T47D (cell line): ENCODE results near the gene CSTA.
"Not testable (repeated sequence)": the region's sequence is repeated elsewhere in the genome, so short reads cannot be mapped to it uniquely, and the experiment has no call there.

ENCODE experiments used
- DNase-seq, 2 experiments: peaks; one replicate each; pipeline versions ENCODE4 v3.0.0 to v3.0.0-alpha.2; 2011 to 2012; ENCODE audit warnings: low read depth in 1 of 2, low spot score in 1 of 2
- JUND ChIP-seq: IDR thresholded peaks from 2 replicates; pipeline ENCODE4 v1.6.1; 2012; ENCODE audit warnings: low read depth
- in situ Hi-C: cut with HindIII; loops from 2 replicates; pipeline ENCODE4 v1.10.0; 2016; ENCODE audit warnings: low sequenced_read_pairs, low pct_unique_long_range_greater_than_20kb

CSTA gene

GRCh38 chr3:122365073-122365472, 40.0 kb downstream of the CSTA start:
- in situ Hi-C loops, result no loop called here

DNA sequence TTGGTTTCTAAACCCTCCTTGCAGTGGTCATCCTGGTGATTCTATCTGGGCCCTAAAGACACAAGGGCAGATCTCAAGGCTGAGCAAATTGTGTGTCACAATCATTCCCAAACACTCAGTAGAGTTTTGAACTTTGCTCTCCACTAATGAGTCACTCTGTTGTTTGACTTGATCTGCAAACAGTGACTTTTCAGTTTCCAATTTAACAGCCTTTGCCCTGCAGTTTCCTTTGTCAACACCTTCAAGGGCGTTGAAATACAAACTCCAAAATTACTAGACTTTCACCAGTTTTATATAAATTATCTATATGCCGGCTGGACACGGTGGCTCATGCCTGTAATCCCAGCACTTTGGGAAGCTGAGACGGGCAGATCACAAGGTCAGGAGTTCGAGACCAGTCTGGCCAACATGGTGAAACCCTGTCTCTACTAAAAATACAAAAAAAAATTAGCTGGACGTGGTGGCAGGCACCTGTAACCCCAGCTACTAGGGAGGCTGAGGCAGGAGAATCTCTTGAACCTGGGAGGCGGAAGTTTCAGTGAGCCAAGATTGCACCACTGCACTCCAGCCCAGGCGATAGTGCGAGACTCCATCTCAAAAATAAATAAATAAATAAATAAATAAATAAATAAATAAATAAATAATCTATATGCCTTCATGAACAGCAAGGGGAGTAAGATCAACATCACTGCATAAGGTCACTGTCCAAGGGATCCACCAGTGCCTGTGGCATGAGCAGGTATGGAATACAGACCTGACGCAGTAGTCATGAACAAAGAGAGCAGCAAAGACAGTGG, 40.7 kb downstream of the CSTA start:
- peak in 1 of 2 experiments; percentile 7 for DNase-seq
- in situ Hi-C loops, result not testable (repeated sequence)

More at GRCh38 chr3:122365073-122365472, 40.0 kb downstream of the CSTA start:
- TF ChIP-seq JUND, result no peak
- no peak for DNase-seq

DNA sequence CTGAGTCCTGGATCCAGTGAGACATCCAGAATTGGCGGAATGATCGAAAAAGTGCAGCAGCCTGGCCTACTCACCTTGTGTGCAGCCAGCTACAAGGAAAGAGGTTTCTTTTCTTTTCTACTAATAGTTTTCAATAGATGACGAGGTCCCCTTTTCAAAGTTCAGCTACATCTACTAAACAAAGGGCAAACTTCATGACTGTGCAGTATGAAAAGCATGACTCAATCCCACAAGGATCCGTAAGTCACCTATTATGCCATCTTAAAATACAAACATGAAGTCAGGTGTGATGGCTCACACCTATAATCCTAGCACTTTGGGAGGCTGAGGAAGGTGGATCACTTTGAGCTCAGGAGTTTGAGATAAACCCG, 41.3 kb downstream of the CSTA start:
- in situ Hi-C loops, result no loop called here

GRCh38 chr3:122374034-122374433, 49.0 kb downstream of the CSTA start:
- DNase-seq, result no peak
- in situ Hi-C loops, result no loop called here
- no peak for TF ChIP-seq JUND

More for the DNA sequence above, 41.3 kb downstream of the CSTA start:
- no peak for TF ChIP-seq JUND
- no peak for DNase-seq

DNA sequence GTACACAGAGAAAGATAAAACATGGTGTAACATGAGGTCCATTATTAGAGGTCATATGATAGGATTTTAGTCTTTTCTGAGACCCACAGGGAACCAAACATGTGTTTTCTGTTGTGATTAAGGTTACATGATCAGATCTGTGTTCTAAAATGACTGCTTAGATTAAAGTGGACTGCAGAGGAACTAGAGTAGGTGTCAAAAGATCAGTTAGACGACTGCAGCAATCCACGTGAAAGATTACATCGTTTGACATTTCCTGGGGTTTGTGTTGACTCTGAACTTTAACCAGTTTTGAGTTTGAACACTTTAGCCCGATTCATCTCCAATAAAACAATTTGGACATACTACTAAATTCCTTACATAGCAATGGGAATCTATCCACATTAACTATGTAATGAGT, 52.9 kb downstream of the CSTA start:
- no peak for TF ChIP-seq JUND
- no peak for DNase-seq
- in situ Hi-C loops, result no loop called here

DNA sequence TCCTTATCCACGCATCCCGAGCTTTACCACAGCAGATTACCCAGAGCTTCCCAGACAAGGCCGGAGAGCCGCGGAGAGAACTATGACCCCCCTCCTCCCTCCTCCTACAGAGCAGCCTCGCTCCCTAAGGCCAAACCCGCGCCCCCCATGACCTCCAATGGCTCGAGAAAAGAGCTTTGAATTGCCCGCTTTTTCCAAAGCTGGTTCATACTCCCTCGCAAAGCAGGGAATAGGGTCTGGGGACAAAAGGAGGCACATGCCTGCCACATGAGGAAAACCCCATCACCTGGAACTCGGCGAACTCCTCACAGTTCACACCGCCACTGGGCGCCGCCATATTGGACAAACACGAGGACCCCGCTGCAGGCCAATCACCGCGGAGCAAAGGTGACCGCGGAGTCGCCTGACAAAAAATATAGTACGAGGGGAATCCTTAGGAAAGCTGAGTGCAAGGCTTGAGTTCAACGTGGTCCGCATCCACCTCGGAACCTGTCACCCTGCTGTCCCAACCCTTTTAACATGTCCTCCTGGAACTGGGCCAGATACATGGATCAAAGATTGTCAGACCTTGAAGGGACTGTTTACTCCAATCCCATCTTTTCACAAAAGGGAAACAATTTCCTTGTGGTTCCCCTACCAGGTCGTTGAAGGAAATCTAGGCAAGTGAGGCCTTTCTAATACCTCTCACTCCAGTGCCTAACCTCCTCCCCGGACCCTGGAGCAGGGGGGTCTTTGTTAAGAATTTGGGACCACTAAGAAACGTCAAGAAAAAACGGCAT, 58.0 kb downstream of the CSTA start, which contains the start of gene MIX23:
MIX23 (minus strand) TSS at position 344 of the 779 bp plus-strand sequence; CDS start at position 337, 7 bp downstream.
- no peak for TF ChIP-seq JUND

DNA sequence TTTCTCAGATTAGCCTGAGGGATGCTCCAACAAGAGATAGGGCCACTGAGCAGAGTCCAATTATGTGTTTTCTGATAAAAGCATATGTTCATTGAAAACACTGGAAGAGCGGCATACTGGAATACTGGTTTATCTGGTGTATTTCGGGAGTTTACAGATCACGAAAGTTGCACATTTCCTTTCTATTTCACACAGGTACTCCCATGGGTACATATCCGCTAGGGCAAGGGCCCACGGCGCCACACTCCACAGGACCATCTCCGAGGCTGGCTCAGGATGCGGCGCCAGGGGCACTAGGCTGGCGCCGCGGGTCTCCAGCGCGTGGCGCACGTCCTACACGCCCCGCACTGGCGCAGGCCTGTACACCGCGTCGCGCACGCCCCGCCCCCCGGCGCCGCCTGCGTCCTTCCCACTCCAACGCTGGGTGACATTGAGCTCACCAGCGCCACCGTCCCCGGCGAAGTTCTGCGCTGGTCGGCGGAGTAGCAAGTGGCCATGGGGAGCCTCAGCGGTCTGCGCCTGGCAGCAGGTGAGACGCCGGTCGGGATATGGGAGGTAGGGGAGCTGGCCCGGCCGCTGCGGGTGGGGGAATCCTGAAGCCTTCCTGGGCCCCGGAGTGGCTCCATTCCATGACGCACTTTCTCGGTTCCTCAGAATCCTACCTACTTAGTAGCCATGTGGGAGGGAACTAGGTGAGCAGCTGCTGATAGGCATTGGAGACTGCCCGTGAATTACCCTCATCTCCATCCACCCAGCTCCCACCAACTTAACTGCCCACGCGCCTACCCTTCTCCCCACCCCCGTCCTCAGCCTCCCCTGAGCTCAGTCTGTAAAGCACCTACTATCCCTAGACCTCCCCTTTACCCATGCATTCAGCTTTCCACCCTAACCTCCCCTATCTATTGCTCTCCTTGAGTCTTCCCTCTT, 59.0 kb downstream of the CSTA start, which contains the start of gene FAM162A:
FAM162A (plus strand) TSS at position 412 of the 927 bp plus-strand sequence; CDS start at position 496, 84 bp downstream.
- in situ Hi-C loops, result no loop called here
- no peak for TF ChIP-seq JUND
- DNase-seq, result peak; percentile 83 to 96

More for the DNA sequence above, 58.0 kb downstream of the CSTA start, which contains the start of gene MIX23:
- peak; percentile 74 to 91 for DNase-seq
- in situ Hi-C loops, result no loop called here

DNA sequence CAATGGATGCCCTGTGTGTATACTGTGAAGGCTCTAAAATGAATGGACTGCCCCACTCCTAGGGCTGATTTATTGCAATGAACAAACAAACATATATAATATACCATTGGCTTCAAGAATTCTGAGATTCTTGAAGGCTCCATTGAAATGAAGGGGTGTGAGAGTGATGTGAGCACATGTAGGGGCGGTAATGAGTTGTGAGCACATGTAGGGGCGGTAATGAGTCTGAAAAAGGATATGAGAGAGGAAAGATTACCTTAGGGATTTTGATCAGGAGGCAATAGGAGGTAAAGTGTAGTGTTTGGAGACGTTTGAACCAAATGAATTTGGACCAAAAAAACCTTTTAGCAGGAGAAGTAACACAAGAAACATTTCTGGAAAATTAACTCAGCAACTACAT, 62.7 kb downstream of the CSTA start:
- in situ Hi-C loops, result no loop called here
- TF ChIP-seq JUND, result no peak
- peak in 1 of 2 experiments; percentile 28 for DNase-seq

DNA sequence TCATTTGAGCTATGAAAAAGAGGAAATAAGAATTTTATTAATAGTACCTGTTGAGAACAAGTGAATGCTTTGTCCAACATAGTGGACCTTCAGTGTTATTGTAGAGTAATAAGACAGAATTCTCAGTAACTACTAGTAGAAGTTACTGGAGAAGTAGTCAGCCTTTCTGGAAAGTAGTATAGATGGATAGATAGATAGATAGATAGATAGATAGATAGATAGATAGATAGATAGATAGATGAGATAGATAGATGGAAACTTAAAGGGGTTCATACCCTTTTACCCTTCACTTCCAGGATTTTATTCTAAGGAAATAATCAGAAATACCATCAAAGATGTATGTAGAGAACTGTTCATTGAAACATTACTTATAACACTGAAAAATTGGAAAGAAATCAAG, 64.1 kb downstream of the CSTA start:
- no peak for TF ChIP-seq JUND
- in situ Hi-C loops, result no loop called here
- no peak for DNase-seq

- in situ Hi-C loops, result no loop called here
- no peak for DNase-seq
- TF ChIP-seq JUND, result no peak
Observed at GRCh38 chr3:122389892-122390291, 64.8 kb downstream of the CSTA start.

GRCh38 chr3:122390665-122391064, 65.6 kb downstream of the CSTA start:
- no peak for DNase-seq
- in situ Hi-C loops, result no loop called here
- no peak for TF ChIP-seq JUND
